ENCODE data around the gene CLDN15. TPM values are rescaled to one million over a fixed set of nuclear protein-coding genes. Genes with fewer than 3 reads are reported as not detected.
"Not testable (repeated sequence)": the region's sequence is repeated elsewhere in the genome, so short reads cannot be mapped to it uniquely, and the experiment has no call there.

Gene CLDN15
- total RNA-seq: 10 to 100 TPM in 3 of 4 donors, 1 to 10 TPM in 1; 9.5 to 21.2 (median 13.0) TPM

GRCh38 chr7:101237206-101238067 lies at the start of gene CLDN15:
Gene CLDN15, minus strand, starts transcription at chr7:101237802. Its CDS starts 221 bp downstream, at chr7:101237581.
- no peak within 1 kb of the TSS for H3K4me3 ChIP-seq (ENCODE audit: low read depth, poor library complexity, severe bottlenecking)
- intact Hi-C loops (cut with DNase I; ENCODE audit: low total_unique reads): no loop called here
- DNase-seq (ENCODE audit: low spot score in 2 of 2): peak; percentile 49 to 91
- TF ChIP-seq, protein P1, sequence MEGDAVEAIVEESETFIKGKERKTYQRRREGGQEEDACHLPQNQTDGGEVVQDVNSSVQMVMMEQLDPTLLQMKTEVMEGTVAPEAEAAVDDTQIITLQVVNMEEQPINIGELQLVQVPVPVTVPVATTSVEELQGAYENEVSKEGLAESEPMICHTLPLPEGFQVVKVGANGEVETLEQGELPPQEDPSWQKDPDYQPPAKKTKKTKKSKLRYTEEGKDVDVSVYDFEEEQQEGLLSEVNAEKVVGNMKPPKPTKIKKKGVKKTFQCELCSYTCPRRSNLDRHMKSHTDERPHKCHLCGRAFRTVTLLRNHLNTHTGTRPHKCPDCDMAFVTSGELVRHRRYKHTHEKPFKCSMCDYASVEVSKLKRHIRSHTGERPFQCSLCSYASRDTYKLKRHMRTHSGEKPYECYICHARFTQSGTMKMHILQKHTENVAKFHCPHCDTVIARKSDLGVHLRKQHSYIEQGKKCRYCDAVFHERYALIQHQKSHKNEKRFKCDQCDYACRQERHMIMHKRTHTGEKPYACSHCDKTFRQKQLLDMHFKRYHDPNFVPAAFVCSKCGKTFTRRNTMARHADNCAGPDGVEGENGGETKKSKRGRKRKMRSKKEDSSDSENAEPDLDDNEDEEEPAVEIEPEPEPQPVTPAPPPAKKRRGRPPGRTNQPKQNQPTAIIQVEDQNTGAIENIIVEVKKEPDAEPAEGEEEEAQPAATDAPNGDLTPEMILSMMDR (IDR thresholded peaks at IDR 0.05): no peak
- no peak for TF ChIP-seq POLR2A (IDR thresholded peaks at IDR 0.05)
- 51 to 61% methylated on average over 23 to 29 of the region's 31 CpGs for WGBS, 2 donors

DNA sequence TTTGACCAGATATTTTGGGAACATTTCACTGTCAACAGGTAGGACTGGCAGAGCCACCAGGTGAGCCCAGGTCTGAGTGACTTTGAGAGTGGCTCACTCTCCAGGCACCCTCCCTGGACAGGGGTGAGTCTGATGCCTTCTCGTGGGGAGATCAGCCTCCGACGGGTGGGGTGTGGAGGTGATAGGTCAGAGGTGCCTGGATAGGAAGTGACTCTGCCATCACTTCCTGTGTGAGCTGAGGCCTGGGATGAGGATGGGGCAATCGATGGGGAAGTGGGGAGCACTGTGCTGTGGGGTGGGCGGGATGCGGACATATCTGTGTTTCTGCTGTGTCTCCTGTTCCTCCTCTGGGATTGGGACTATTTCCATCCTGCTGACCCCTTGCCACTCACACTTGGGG lies 49.4 kb upstream of the CLDN15 start:
- WGBS, 2 donors: 66 to 68% methylated on average over 6 of the region's 6 CpGs
- intact Hi-C loops (cut with DNase I; ENCODE audit: low total_unique reads): loop anchor here (10.0 kb wide), 1 partner anchor 142 kb away; no protein-coding TSS in a partner anchor
- H3K4me3 ChIP-seq (ENCODE audit: low read depth, poor library complexity, severe bottlenecking): no peak overlapping the region
- TF ChIP-seq POLR2A (IDR thresholded peaks at IDR 0.05): no peak
- TF ChIP-seq, protein P1 (IDR thresholded peaks at IDR 0.05): no peak
- no peak for DNase-seq (ENCODE audit: low spot score in 2 of 2)

DNA sequence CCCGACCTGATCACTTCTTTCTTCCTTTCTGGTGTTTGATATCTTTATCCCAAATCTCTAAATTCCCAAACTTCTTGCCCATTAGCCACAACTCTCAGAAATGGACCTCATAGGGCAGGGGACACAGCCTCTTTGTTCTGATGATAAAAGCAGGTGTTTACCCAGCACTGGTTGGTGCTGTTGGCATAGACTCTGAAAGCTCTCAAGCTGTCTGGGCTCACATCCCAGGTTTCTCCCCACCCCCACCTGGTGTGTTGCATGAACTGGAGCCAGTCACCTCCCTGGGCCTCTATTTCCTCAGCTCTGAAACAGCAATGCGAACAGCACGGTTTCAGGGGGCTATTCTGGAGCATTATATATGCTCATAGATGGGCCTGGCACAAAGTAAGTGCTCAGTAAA lies 48.3 kb upstream of the CLDN15 start:
- intact Hi-C loops (cut with DNase I; ENCODE audit: low total_unique reads): loop anchor here (10.0 kb wide), 1 partner anchor 141 kb away; no protein-coding TSS in a partner anchor
- not testable (repeated sequence) for H3K4me3 ChIP-seq (ENCODE audit: low read depth, poor library complexity, severe bottlenecking); DNase-seq (ENCODE audit: low spot score in 2 of 2)
- 70 to 74% methylated on average over 3 of the region's 3 CpGs for WGBS, 2 donors

DNA sequence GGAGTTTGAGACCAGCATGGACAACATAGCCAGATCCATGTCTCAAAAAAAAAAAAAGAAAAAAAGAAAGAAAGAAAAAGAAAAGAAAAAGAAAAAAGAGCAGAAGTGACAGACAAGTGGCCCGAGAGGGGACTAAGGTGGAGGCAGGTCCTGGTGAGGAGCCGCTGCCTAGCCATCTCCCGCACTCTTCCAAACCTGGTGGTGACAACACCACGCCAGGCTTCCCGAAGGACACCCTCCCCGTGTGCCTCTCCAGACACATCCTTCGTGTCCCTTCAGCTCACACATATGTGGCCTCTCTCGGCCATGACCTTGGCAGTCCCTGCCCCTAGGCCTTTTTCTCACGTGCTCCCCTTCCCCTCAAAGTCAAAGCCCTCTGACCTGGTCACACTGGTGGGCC lies 47.6 kb upstream of the CLDN15 start:
- no peak overlapping the region for H3K4me3 ChIP-seq (ENCODE audit: low read depth, poor library complexity, severe bottlenecking)
- 81 to 84% methylated on average over 9 of the region's 9 CpGs for WGBS, 2 donors
- TF ChIP-seq POLR2A (IDR thresholded peaks at IDR 0.05): no peak
- TF ChIP-seq, protein P1 (IDR thresholded peaks at IDR 0.05): no peak
- intact Hi-C loops (cut with DNase I; ENCODE audit: low total_unique reads): loop anchor here (10.0 kb wide), 1 partner anchor 140 kb away; no protein-coding TSS in a partner anchor
- no peak for DNase-seq (ENCODE audit: low spot score in 2 of 2)

DNA sequence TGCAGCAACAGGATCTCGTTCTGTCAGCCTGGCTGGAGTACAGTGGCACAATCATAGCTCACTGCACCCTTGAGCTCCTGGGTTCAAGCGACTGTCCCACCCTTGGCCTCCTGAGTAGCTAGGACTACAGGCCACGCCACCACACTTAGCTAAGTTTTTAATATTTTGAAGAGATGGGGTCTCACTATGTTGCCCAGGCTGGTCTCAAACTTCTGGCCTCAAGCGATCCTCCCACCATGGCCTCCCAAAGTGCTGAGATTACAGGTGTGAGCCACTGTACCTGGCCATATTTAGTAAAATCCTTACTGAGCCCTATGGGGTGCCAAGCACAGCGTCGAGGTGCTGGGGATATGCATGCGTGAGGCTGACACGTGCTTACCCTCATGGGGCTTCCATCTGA lies 43.3 kb upstream of the CLDN15 start:
- not testable (repeated sequence) for H3K4me3 ChIP-seq (ENCODE audit: low read depth, poor library complexity, severe bottlenecking); DNase-seq (ENCODE audit: low spot score in 2 of 2)
- 82 to 91% methylated on average over 8 of the region's 8 CpGs for WGBS, 2 donors
- intact Hi-C loops (cut with DNase I; ENCODE audit: low total_unique reads): loop anchor here (10.0 kb wide), 1 partner anchor 136 kb away; no protein-coding TSS in a partner anchor

DNA sequence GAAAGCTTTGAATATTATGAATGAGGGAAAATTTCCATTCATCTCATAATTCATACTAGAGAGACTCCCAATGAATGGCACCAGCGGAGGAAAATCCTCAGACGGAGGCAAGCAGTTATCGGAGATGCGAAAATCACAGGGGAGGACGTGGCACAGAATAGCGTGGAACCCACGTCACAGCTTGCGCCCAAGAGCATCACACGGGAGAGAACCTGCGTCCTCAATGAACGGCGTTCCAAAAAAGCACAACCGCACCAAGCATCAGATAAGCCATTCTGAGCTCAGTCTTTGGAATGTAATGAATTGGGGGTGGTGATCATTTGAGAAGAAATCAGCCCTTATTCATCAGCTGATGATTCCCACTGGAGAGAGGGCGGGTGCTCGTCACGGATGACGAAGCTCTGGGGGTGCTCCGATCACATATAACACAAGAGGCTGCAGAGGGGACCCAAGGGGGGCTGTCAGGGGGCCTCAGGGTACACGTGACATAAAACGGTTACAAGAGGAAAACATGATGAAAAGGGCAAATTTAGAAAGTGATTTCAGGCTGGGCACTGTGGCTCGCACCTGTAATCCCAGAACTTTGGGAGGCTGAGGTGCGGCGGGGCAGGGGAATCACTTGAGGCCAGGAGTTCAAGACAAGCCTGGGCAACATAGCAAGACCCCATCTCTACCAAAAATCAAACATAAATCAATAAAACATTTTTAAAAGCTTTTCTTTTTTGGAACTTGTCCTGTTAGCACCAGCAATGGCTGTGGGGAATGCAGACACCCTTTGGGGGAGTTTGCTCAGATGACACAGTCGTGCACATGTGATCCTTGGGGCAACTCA lies 41.1 kb upstream of the CLDN15 start:
- no peak for DNase-seq (ENCODE audit: low spot score in 2 of 2)
- intact Hi-C loops (cut with DNase I; ENCODE audit: low total_unique reads): no loop called here
- H3K4me3 ChIP-seq (ENCODE audit: low read depth, poor library complexity, severe bottlenecking): no peak overlapping the region
- no peak for TF ChIP-seq POLR2A (IDR thresholded peaks at IDR 0.05)
- TF ChIP-seq, protein P1 (IDR thresholded peaks at IDR 0.05): no peak
- 79% methylated on average over 24 of the region's 24 CpGs for WGBS, 2 donors
